Stimulated activated naive CD8-positive, alpha-beta T cell treated with anti-CD3 and anti-CD28 coated beads, Interleukin-15, amount 100 ng/mL, for 72 hours (primary cell): Measurements from ENCODE around the gene PTPRJ.

ENCODE experiments used
- ATAC-seq: fragments of 150-1000 bp; cut with Tn5 transposase; 2 replicates; pipeline ENCODE4 v1.10.0; 2021; ENCODE audit warnings: mild to moderate bottlenecking, moderate library complexity
- DNase-seq, 2 donors: peaks; one replicate each; pipeline ENCODE4 v3.0.0; 2021 to 2022
- H3K27ac Mint-ChIP-seq, 2 donors: one replicate each; pipeline ENCODE4 v1.8.0; 2022; ENCODE audit warnings: mild to moderate bottlenecking in 2 of 2, mixed read lengths in 2 of 2, moderate library complexity in 2 of 2
- H3K27me3 Mint-ChIP-seq: one replicate; pipeline ENCODE4 v1.8.0; 2022; ENCODE audit warnings: mixed read lengths
- H3K4me1 Mint-ChIP-seq: one replicate; pipeline ENCODE4 v1.8.0; 2022; ENCODE audit warnings: mild to moderate bottlenecking, mixed read lengths
- H3K4me3 Mint-ChIP-seq, 2 donors: one replicate each; pipeline ENCODE4 v1.8.0; 2022; ENCODE audit warnings: mild to moderate bottlenecking in 2 of 2, mixed read lengths in 2 of 2, moderate library complexity in 1 of 2
- H3K9me3 Mint-ChIP-seq, 2 donors: one replicate each; pipeline ENCODE4 v1.8.0; 2022; ENCODE audit warnings: mixed read lengths in 2 of 2

PTPRJ gene

DNA sequence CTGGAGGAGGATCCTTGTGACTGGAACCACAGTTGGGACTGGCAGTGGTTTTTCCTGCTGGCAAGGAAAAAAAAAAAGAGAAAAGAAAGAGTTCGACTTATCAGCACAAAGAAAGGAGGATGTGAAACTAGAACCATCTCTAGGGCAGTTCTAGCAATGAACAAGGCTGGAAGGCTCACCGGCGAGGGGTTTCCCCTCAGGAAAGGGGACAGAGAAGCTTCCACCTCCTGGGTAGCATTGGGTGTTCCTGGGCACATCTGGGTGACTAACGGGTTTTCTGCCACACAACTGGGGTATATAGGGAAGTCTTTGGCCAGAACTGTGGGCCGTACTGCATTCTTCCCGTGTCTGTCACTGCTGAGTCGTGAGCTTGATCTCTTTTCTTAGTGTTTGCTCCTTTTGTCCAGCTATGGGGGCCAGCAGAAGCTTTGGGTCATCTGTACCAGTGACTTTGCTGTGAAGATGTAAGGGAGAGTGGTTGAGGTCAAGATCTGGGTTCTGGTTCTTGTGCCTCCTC lies 126.9 kb downstream of the PTPRJ start:
- DNase-seq (peak in 1 of 2 donors; percentile 46), ATAC-seq (peak; percentile 69)
- no peaks in the 10 kb centered on the region for H3K9me3 Mint-ChIP-seq
- peak overlapping the region; percentile 64 to 79 for H3K27ac Mint-ChIP-seq
- H3K4me1 Mint-ChIP-seq: peaks cover 80% of the 10 kb centered on the region
- peak overlapping the region; percentile 54 to 67 for H3K4me3 Mint-ChIP-seq
- no peaks in the 10 kb centered on the region for H3K27me3 Mint-ChIP-seq

DNA sequence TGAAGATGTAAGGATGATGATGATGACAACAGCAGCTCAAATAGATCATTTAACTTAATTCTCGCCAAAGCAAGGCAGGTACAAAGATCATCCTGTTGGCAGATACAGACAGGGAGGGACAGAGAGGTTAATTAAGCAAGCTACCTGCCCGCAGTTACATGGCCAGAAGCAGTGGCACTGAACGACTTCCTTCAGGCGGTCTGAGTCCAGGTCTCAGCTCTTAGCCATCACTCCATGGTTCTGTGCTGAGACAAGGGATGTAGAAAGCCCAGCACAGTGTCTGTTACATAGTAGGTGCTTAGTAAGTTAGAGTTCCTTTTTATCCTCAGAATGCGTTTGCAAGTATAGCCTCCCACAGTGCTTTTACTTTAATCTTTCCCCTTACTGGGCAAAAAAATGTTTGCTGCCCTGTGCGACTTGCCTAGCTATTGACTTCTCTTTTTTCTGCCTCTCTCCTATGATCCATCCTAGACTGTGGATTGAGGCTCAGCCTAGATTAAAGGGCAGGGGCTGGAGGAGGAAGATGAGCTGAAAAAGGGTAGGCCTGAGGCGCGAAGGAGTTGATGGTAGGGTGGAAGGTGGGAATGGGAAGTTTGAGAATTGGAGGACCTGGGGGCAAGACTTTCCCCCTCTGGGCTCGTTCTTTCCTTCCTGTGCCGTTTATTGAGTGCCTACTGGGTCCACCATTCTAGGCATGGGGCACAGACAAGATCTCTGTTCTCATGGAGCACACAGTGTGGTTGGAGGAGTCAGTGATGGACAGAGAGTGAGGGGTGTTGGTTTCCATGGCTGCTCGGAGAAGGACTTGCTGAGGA lies 128.1 kb downstream of the PTPRJ start:
- DNase-seq: no peak
- Mint-ChIP-seq H3K9me3 (no peaks in the 10 kb centered on the region), H3K4me3 (peak overlapping the region; percentile 36 to 46), H3K27me3 (no peaks in the 10 kb centered on the region), H3K27ac (peak overlapping the region; percentile 43 to 50), H3K4me1 (peaks cover 72% of the 10 kb centered on the region)
- ATAC-seq: no peak

DNA sequence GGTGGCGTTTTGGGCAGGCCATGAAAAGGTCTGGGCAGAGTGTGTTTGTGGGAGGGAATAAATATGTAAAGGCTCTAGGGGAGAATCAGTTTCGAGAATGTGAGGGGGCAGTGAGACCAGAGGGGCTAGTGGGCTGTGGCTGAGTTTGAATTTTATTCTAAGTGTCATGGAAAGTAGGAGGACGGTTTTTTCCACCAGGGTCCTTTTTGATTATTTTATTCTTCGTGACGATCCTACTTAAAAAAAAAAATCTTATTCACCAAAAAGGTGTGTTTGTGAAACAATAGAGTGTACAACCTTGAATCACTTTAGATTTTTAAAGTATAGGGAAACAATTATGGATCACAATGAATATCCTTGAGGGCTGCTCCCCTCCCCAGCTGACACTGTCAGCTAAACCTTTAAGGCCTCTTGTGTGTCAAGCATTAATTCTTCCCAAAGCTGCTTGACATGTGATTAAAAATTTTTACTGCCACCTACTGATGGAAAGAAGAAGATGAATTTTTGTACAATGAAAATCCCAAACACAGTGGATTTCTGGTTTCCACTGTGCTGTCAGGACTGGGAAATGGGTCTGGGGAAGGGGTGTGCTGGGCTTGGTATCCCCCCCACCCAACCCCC lies 128.8 kb downstream of the PTPRJ start:
- Mint-ChIP-seq H3K27ac (peak overlapping the region in 1 of 2 donors; percentile 71), H3K4me3 (peak overlapping the region; percentile 36 to 46), H3K9me3 (no peaks in the 10 kb centered on the region), H3K4me1 (peaks cover 64% of the 10 kb centered on the region), H3K27me3 (no peaks in the 10 kb centered on the region)
- DNase-seq (no peak), ATAC-seq (peak; percentile 53)

DNA sequence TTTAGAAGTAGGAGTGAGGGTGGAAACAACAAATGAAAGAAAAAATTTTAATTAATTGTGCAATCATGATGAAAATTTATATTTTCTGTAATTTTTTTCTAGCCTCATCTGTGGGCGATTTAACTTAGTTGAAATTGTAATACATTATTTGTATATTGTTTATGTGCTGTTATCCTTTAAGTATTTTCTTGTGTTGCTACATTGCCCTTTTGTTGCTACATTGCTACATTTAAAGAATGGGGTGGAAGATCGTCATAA lies 130.1 kb downstream of the PTPRJ start:
- Mint-ChIP-seq H3K27ac (no peak overlapping the region), H3K9me3 (peaks cover 10 to 12% of the 10 kb centered on the region in 2 donors), H3K4me3 (peak overlapping the region in 1 of 2 donors; percentile 62), H3K27me3 (no peaks in the 10 kb centered on the region), H3K4me1 (peaks cover 57% of the 10 kb centered on the region)
- ATAC-seq (no peak), DNase-seq (no peak)

- no peak for ATAC-seq
- peaks cover 43% of the 10 kb centered on the region for H3K4me1 Mint-ChIP-seq
- H3K27me3 Mint-ChIP-seq: no peaks in the 10 kb centered on the region
- no peak overlapping the region for H3K27ac Mint-ChIP-seq
- DNase-seq: no peak
- H3K9me3 Mint-ChIP-seq: peaks cover 16 to 17% of the 10 kb centered on the region in 2 donors
- H3K4me3 Mint-ChIP-seq: no peak overlapping the region
Observed at GRCh38 chr11:48111891-48112290, 131.5 kb downstream of the PTPRJ start.

DNA sequence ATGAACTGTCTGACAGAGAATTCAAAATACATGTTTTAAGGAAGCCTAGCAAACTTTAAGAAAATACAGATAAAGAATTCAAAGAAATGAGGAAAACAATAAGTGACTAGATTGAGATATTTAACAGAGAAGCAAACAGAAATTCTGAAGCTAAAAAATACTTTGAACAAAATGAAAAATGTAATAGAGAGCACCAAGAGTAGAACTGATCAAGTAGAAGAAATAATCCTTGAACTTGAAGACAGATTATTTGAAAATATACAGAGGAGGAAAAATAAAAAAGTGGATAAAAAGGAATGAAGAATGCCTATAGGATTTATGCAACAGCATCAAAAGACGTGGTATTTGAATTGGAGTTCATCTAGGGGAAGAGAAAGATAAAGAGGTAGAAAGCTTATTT lies 134.4 kb downstream of the PTPRJ start:
- Mint-ChIP-seq H3K27me3 (no peaks in the 10 kb centered on the region), H3K4me1 (peaks cover 15% of the 10 kb centered on the region), H3K27ac (no peak overlapping the region), H3K9me3 (peaks cover 16 to 17% of the 10 kb centered on the region in 2 donors), H3K4me3 (no peak overlapping the region)
- DNase-seq (no peak), ATAC-seq (no peak)

DNA sequence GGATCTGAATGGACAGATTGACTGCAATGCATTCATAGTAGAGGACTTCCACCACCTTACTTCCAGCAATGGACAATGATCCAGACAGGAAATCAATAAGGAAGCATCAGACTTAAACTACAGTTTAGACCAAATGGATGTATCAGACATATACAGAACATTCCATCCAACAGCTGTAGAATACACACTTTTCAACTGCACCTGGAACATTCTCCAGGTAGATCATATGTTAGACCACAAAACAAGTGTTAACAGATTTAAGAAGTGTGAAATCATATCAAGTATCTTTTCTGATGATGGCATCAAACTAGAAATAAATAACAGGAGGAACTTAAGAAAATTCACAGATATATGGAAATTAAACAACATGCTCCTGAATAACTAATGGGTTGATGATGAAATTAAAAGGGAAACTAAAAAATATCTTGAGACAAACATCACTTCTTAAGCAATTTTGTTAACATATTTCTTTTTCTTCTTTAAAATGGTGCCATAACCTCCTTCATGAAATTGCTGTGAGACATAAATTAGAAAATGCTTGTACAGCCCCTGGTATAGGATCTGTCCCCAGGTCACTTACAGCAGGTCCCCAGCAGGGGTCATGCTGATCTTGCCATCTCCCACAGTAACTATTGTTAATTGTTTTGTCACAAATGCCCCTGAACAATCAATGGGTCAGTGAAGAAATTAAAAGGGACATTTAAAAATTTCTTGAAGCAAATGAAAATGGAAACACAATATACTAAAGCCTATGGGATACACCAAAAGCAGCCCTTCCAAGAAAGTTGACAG lies 136.3 kb downstream of the PTPRJ start:
- no peak for DNase-seq
- ATAC-seq: peak; percentile 67
- H3K4me1 Mint-ChIP-seq: peaks cover 10% of the 10 kb centered on the region
- no peak overlapping the region for H3K27ac Mint-ChIP-seq
- no peaks in the 10 kb centered on the region for H3K27me3 Mint-ChIP-seq
- peaks cover 16 to 17% of the 10 kb centered on the region in 2 donors for H3K9me3 Mint-ChIP-seq
- H3K4me3 Mint-ChIP-seq: no peak overlapping the region

DNA sequence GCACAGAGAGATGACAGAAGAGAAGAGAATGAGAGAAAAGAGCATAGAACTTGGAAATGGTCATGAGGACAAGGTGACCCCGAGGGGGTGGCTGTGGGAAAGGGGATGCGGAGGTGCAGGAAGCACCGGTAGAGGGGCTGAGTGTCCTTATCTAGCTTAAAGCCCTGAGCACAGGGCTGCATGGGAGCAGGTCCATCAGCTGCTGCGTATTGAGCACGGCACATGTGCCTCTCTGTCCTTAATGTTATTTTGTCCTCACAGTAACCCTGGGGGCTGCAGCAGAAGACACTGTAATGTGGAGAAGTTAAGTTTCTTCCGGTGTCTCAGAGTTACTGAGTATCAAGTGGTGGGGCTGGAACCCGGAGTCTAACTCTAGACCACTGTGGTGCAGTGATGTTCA lies 141.9 kb downstream of the PTPRJ start:
- H3K9me3 Mint-ChIP-seq: no peaks in the 10 kb centered on the region
- H3K4me3 Mint-ChIP-seq: no peak overlapping the region
- no peaks in the 10 kb centered on the region for H3K27me3 Mint-ChIP-seq
- no peaks in the 10 kb centered on the region for H3K4me1 Mint-ChIP-seq
- DNase-seq: no peak
- ATAC-seq: no peak
- H3K27ac Mint-ChIP-seq: no peak overlapping the region

DNA sequence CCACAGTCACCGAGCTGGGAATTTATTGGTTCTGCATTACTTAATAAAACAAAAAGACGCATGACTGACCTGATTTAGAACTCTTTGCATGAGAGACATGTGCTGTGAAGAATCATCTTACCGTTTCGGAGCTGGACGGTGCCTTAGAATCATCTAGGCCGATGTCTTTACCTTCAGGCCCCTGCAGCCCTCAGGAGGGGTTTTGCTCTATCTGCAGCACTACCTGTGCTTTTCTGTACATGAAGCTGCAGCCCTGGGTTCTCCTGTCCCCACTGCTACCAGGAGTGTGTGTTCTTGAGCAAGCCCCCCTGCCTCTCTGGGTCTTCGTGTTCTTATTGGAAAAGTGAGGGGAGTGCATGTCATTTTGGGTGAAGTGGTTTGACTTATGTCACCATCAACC lies 142.3 kb downstream of the PTPRJ start:
- DNase-seq (no peak), ATAC-seq (no peak)
- Mint-ChIP-seq H3K9me3 (no peaks in the 10 kb centered on the region), H3K27ac (peak overlapping the region in 1 of 2 donors; percentile 40), H3K4me1 (no peaks in the 10 kb centered on the region), H3K27me3 (no peaks in the 10 kb centered on the region), H3K4me3 (no peak overlapping the region)

DNA sequence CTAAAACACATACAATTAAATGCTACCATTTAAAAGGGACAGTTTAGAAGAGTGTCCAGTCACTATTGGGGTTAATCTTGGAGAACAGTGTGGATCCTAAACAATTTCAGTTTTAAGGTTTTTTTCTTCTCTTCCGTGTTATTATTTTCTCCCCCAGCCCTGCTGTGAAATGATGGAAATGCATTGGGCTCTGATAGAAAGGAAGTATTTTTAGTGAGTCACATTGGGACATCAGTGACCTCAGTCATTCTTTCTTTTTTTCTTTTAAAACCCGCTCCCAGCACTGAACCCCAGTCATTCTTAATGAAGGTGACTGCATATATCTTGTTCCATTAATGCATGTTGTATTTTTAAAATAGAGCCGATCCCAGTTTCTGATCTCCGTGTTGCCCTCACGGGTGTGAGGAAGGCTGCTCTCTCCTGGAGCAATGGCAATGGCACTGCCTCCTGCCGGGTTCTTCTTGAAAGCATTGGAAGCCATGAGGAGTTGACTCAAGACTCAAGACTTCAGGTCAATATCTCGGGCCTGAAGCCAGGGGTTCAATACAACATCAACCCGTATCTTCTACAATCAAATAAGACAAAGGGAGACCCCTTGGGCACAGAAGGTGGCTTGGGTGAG lies 143.0 kb downstream of the PTPRJ start:
- Mint-ChIP-seq H3K27me3 (no peaks in the 10 kb centered on the region), H3K4me1 (no peaks in the 10 kb centered on the region), H3K27ac (peak overlapping the region; percentile 40 to 68), H3K9me3 (no peaks in the 10 kb centered on the region), H3K4me3 (no peak overlapping the region)
- no peak for ATAC-seq
- DNase-seq: no peak

GRCh38 chr11:48123934-48124755 lies 143.8 kb downstream of the PTPRJ start:
- H3K27ac Mint-ChIP-seq: peak overlapping the region in 1 of 2 donors; percentile 68
- peaks cover 2% of the 10 kb centered on the region for H3K4me1 Mint-ChIP-seq
- DNase-seq: no peak
- H3K27me3 Mint-ChIP-seq: no peaks in the 10 kb centered on the region
- ATAC-seq: no peak
- no peaks in the 10 kb centered on the region for H3K9me3 Mint-ChIP-seq
- no peak overlapping the region for H3K4me3 Mint-ChIP-seq

DNA sequence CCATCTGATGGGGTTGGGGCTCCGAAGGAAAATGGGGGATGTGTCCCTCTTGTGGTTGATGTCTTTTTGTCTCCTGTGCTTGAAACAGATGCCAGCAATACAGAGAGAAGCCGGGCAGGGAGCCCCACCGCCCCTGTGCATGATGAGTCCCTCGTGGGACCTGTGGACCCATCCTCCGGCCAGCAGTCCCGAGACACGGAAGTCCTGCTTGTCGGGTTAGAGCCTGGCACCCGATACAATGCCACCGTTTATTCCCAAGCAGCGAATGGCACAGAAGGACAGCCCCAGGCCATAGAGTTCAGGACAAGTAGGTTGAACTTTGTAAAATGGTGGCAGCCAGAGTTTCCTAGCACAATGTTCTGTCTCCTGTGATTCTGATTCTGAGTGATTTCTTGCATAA lies 144.5 kb downstream of the PTPRJ start:
- no peak overlapping the region for H3K27ac Mint-ChIP-seq
- ATAC-seq (no peak), DNase-seq (no peak)
- no peaks in the 10 kb centered on the region for H3K9me3 Mint-ChIP-seq
- peaks cover 9% of the 10 kb centered on the region for H3K4me1 Mint-ChIP-seq
- H3K27me3 Mint-ChIP-seq: no peaks in the 10 kb centered on the region
- H3K4me3 Mint-ChIP-seq: no peak overlapping the region

DNA sequence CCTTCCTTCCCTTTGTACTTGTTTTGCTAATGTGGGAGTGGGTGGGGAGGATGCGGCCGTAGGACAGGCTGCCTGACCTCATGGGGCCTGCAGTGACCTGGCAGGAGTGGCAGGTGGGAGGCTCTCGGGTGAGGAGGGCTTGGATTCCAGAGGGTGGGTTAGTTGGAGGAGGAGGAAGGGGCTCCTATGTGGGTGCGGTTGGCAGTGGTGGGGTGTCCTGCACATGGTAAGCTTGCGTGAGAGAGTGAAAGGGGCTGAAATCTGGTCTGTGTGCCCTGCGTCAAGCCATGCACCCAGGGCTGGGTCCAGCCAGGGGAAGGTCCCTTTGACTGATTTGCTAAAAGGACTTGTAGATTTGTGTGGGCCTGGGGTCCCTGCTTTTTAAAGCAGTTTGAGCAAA lies 145.5 kb downstream of the PTPRJ start:
- peaks cover 12% of the 10 kb centered on the region for H3K4me1 Mint-ChIP-seq
- no peak overlapping the region for H3K27ac Mint-ChIP-seq
- no peaks in the 10 kb centered on the region for H3K27me3 Mint-ChIP-seq
- ATAC-seq: no peak
- no peaks in the 10 kb centered on the region for H3K9me3 Mint-ChIP-seq
- no peak for DNase-seq
- H3K4me3 Mint-ChIP-seq: no peak overlapping the region

DNA sequence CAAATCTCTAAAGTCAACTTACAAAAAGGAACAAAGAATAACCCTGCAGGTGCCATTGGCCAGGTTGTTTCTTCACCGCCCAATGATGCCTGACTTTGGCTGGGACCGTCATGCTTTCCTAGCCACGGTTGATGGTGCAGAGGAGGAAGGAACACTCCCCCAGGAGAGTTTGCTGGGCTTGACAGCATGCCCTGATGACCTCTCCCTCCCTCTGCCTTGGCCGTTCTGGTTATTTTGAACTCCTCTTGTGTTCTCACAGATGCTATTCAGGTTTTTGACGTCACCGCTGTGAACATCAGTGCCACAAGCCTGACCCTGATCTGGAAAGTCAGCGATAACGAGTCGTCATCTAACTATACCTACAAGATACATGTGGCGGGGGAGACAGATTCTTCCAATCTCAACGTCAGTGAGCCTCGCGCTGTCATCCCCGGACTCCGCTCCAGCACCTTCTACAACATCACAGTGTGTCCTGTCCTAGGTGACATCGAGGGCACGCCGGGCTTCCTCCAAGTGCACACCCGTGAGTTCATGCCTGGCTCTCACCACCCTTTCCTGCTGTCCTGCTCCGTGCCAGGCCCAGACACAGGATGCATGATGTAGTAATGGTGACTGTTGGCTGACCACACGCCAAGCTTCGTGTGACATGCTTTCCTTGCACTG lies 147.3 kb downstream of the PTPRJ start:
- no peaks in the 10 kb centered on the region for H3K9me3 Mint-ChIP-seq
- no peak for DNase-seq
- no peaks in the 10 kb centered on the region for H3K27me3 Mint-ChIP-seq
- ATAC-seq: no peak
- peaks cover 12% of the 10 kb centered on the region for H3K4me1 Mint-ChIP-seq
- no peak overlapping the region for H3K27ac Mint-ChIP-seq
- no peak overlapping the region for H3K4me3 Mint-ChIP-seq
